HEK293 (cell line): ENCODE measurements around the gene MPZL1.

ENCODE experiments used
- CTCF ChIP-seq: fragments of 450-650 bp; formaldehyde crosslinking; IDR thresholded peaks from 2 replicates; pipeline ENCODE4 v1.5.1; 2016; ENCODE audit warnings: missing biosample characterization, missing genetic modification characterization
- KLF10 ChIP-seq: fragments of 450-650 bp; IDR thresholded peaks from 2 replicates; pipeline ENCODE4 v1.5.1; 2018; ENCODE audit warnings: missing biosample characterization, mild to moderate bottlenecking, missing genetic modification characterization
- ZBTB8A ChIP-seq: fragments of 450-650 bp; formaldehyde crosslinking; IDR thresholded peaks from 2 replicates; pipeline ENCODE4 v1.5.1; 2016; ENCODE audit warnings: missing biosample characterization, missing genetic modification characterization
- ZFP41 ChIP-seq: fragments of 450-650 bp; formaldehyde crosslinking; IDR thresholded peaks from 2 replicates; pipeline ENCODE4 v1.5.1; 2016; ENCODE audit warnings: missing biosample characterization, missing genetic modification characterization, borderline replicate concordance
- ZNF10 ChIP-seq: fragments of 450-650 bp; formaldehyde crosslinking; IDR thresholded peaks from 2 replicates; pipeline ENCODE4 v1.5.1; 2017; ENCODE audit warnings: missing biosample characterization, missing genetic modification characterization
- ZNF114 ChIP-seq: fragments of 450-650 bp; formaldehyde crosslinking; IDR thresholded peaks from 2 replicates; pipeline ENCODE4 v1.5.0; 2017; ENCODE audit warnings: missing biosample characterization, missing genetic modification characterization
- ZNF404 ChIP-seq: fragments of 450-650 bp; formaldehyde crosslinking; IDR thresholded peaks from 2 replicates; pipeline ENCODE4 v1.5.1; 2017; ENCODE audit warnings: missing biosample characterization, missing genetic modification characterization
- ZNF530 ChIP-seq: fragments of 450-650 bp; formaldehyde crosslinking; IDR thresholded peaks from 2 replicates; pipeline ENCODE4 v1.5.1; 2016; ENCODE audit warnings: low read depth, missing biosample characterization, missing genetic modification characterization

GRCh38 chr1:167685844-167686243 lies 35.9 kb upstream of the MPZL1 start:
- TF ChIP-seq CTCF (tag by site-specific recombination) (no peak), ZNF114 (no peak), ZBTB8A (tag by site-specific recombination) (no peak), ZFP41 (tag by site-specific recombination) (no peak), ZNF530 (tag by site-specific recombination) (no peak), KLF10 (no peak), ZNF10 (tag by site-specific recombination) (no peak), ZNF404 (tag by site-specific recombination) (no peak)
